Neural cell (in vitro differentiated cells): Measurements from ENCODE around the gene GGTLC1. TPM values are rescaled to one million over a fixed set of nuclear protein-coding genes. Genes with fewer than 3 reads are reported as not detected.

Experiments used
- H2AFZ ChIP-seq: fragments of 200-600, 300-800 bp; sonication (generic), shearing (Covaris generic); 2 replicates; pipeline ENCODE4 v1.6.0; 2014; ENCODE audit warnings: low read depth, mild to moderate bottlenecking, antibody characterized with exemption, low read length, moderate library complexity
- H3F3A ChIP-seq: fragments of 200-600 bp; shearing (Covaris generic); 2 replicates; pipeline ENCODE4 v1.6.1; 2016; ENCODE audit warnings: mild to moderate bottlenecking, moderate library complexity, mixed read lengths, antibody characterized with exemption, low read length; ENCODE audit not compliant: insufficient read depth, poor library complexity, severe bottlenecking
- H3K27ac ChIP-seq: fragments of 200-600, 300-800 bp; sonication (generic), shearing (Covaris generic); 2 replicates; pipeline ENCODE4 v1.5.1; 2014; ENCODE audit warnings: mild to moderate bottlenecking, low read length, moderate library complexity
- H3K27me3 ChIP-seq: fragments of 300-800, 200-600 bp; sonication (generic), shearing (Covaris generic); 2 replicates; pipeline ENCODE4 v1.6.0; 2014; ENCODE audit warnings: mild to moderate bottlenecking, low read depth, low read length, moderate library complexity; ENCODE audit not compliant: insufficient read depth
- H3K36me3 ChIP-seq: fragments of 300-800, 200-600 bp; sonication (generic), shearing (Covaris generic); 2 replicates; pipeline ENCODE4 v1.5.1; 2014; ENCODE audit warnings: mild to moderate bottlenecking, antibody characterized with exemption, low read length, moderate library complexity; ENCODE audit not compliant: insufficient read depth
- H3K4me2 ChIP-seq: fragments of 300-800, 200-600 bp; sonication (generic), shearing (Covaris generic); 2 replicates; pipeline ENCODE4 v1.6.0; 2014; ENCODE audit warnings: mild to moderate bottlenecking, low read length
- H3K4me3 ChIP-seq: fragments of 300-800, 200-600 bp; sonication (generic), shearing (Covaris generic); 2 replicates; pipeline ENCODE4 v1.5.1; 2014; ENCODE audit warnings: mild to moderate bottlenecking, low read length, moderate library complexity
- H3K79me2 ChIP-seq: fragments of 200-600 bp; shearing (Covaris generic); replicated peaks from 2 replicates; pipeline ENCODE4 v1.6.0; 2014; ENCODE audit warnings: mild to moderate bottlenecking, low read length, moderate library complexity; ENCODE audit not compliant: insufficient read depth
- H3K9ac ChIP-seq: fragments of 300-800, 200-600 bp; sonication (generic), shearing (Covaris generic); 2 replicates; pipeline ENCODE4 v1.6.1; 2016; ENCODE audit warnings: mild to moderate bottlenecking, low read length, mixed read lengths
- H3K9me2 ChIP-seq: fragments of 200-600 bp; shearing (Covaris generic); 2 replicates; pipeline ENCODE4 v1.6.1; 2016; ENCODE audit warnings: mild to moderate bottlenecking, low read length, mixed read lengths; ENCODE audit not compliant: insufficient read depth
- H3K9me3 ChIP-seq: fragments of 200-600, 300-800 bp; sonication (generic), shearing (Covaris generic); 2 replicates; pipeline ENCODE4 v1.6.1; 2016; ENCODE audit warnings: mild to moderate bottlenecking, mixed run types, low read length, moderate library complexity, mixed read lengths
- H4K20me1 ChIP-seq: fragments of 200-600 bp; shearing (Covaris generic); 2 replicates; pipeline ENCODE4 v1.6.1; 2016; ENCODE audit warnings: mild to moderate bottlenecking, mixed run types; ENCODE audit not compliant: insufficient read depth
- CTCF ChIP-seq: fragments of 450-650 bp; IDR thresholded peaks from 2 replicates; pipeline ENCODE4 v1.5.1; 2014; ENCODE audit warnings: antibody characterized with exemption, mild to moderate bottlenecking, moderate library complexity; ENCODE audit not compliant: poor library complexity, severe bottlenecking
- EP300 ChIP-seq: fragments of 450-650 bp; conservative IDR thresholded peaks from 2 replicates; pipeline ENCODE4 v1.6.1; 2014; ENCODE audit warnings: antibody characterized with exemption, mild to moderate bottlenecking, moderate library complexity; ENCODE audit not compliant: poor library complexity, severe bottlenecking
- EZH2 ChIP-seq: fragments of 200-600, 300-800 bp; shearing (Covaris generic), sonication (generic); IDR thresholded peaks from 2 replicates; pipeline ENCODE4 v1.6.1; 2014; ENCODE audit warnings: antibody characterized with exemption, low read length, borderline replicate concordance, mild to moderate bottlenecking; ENCODE audit not compliant: insufficient read depth, poor library complexity, severe bottlenecking
- MXI1 ChIP-seq: fragments of 450-650 bp; conservative IDR thresholded peaks from 2 replicates; pipeline ENCODE4 v1.6.1; 2014; ENCODE audit warnings: antibody characterized with exemption, mild to moderate bottlenecking; ENCODE audit not compliant: poor library complexity, severe bottlenecking
- POLR2AphosphoS5 ChIP-seq: IDR thresholded peaks from 2 replicates; pipeline ENCODE4 v1.6.1; 2012
- RAD21 ChIP-seq: fragments of 450-650 bp; conservative IDR thresholded peaks from 2 replicates; pipeline ENCODE4 v1.6.1; 2014; ENCODE audit warnings: antibody characterized with exemption, mild to moderate bottlenecking, moderate library complexity
- REST ChIP-seq: IDR thresholded peaks from 2 replicates; pipeline ENCODE4 v1.6.1; 2012; ENCODE audit warnings: borderline replicate concordance
- SMC3 ChIP-seq: fragments of 450-650 bp; conservative IDR thresholded peaks from 2 replicates; pipeline ENCODE4 v1.6.1; 2014; ENCODE audit warnings: antibody characterized with exemption, mild to moderate bottlenecking, moderate library complexity; ENCODE audit not compliant: poor library complexity
- TAF1 ChIP-seq: IDR thresholded peaks from 2 replicates; pipeline ENCODE4 v1.6.1; 2012; ENCODE audit warnings: low read depth
- polyA plus RNA-seq: library from polyadenylated mRNA; depleted of rRNA; stranded (reverse); fragments of >200 nt; gene quantifications from 2 replicates; pipeline ENCODE4 v1.2.3, GENCODE V29; 2014

GGTLC1 gene
- polyA plus RNA-seq, 1 donor from 2014 or later, result not detected

GRCh38 chr20:24007758-24008157 is 19.2 kb upstream of the GGTLC1 start:
- no peaks in the 10 kb centered on the region for H3K9me2 ChIP-seq
- H3K36me3 ChIP-seq, result no peaks in the 10 kb centered on the region
- no peaks in the 10 kb centered on the region for H3F3A ChIP-seq
- no peak overlapping the region for H3K4me3 ChIP-seq
- no peak overlapping the region for H3K27ac ChIP-seq
- no peaks in the 10 kb centered on the region for H4K20me1 ChIP-seq
- TF ChIP-seq MXI1, result no peak
- TF ChIP-seq REST, result no peak
- no peak for TF ChIP-seq SMC3
- no peak for TF ChIP-seq CTCF
- no peak for TF ChIP-seq TAF1
- no peak for TF ChIP-seq EZH2
- no peak for TF ChIP-seq EP300
- no peak for TF ChIP-seq RAD21
- no peak for TF ChIP-seq POLR2AphosphoS5
- H3K79me2 ChIP-seq, result no peaks in the 10 kb centered on the region
- no peak overlapping the region for H3K4me2 ChIP-seq
- H3K9ac ChIP-seq, result no peak overlapping the region
- H3K27me3 ChIP-seq, result no peaks in the 10 kb centered on the region
- H3K9me3 ChIP-seq, result no peaks in the 10 kb centered on the region
- H2AFZ ChIP-seq, result no peak overlapping the region

- no peaks in the 10 kb centered on the region for H3K9me2 ChIP-seq
- H3K4me2 ChIP-seq, result no peak overlapping the region
These were observed 18.6 kb upstream of the GGTLC1 start for GRCh38 chr20:24007073-24007595.

More at GRCh38 chr20:24007073-24007595, 18.6 kb upstream of the GGTLC1 start:
- Histone ChIP-seq H3K36me3 (no peaks in the 10 kb centered on the region), H3K27ac (no peak overlapping the region), H4K20me1 (no peaks in the 10 kb centered on the region), H3K9ac (no peak overlapping the region), H2AFZ (no peak overlapping the region), H3K4me3 (no peak overlapping the region), H3K27me3 (no peaks in the 10 kb centered on the region), H3K9me3 (no peaks in the 10 kb centered on the region), H3K79me2 (no peaks in the 10 kb centered on the region), H3F3A (no peaks in the 10 kb centered on the region)
- TF ChIP-seq POLR2AphosphoS5, result no peak
- TF ChIP-seq EP300, result no peak
- TF ChIP-seq EZH2, result no peak
- no peak for TF ChIP-seq CTCF
- TF ChIP-seq RAD21, result no peak
- TF ChIP-seq SMC3, result no peak
